Effector CD4-positive, alpha-beta T cell (primary cell): ENCODE results near the gene VAMP1.
A peak's percentile ranks its signal among the peaks of the same experiment; 100 is the strongest.
"Not testable (repeated sequence)": the region's sequence is repeated elsewhere in the genome, so short reads cannot be mapped to it uniquely, and the experiment has no call there.

ENCODE experiments used
- DNase-seq: peaks from one replicate; pipeline ENCODE4 v3.0.0-alpha.2; 2020

VAMP1 gene

GRCh38 chr12:6469609-6470374, 685 bp downstream of the VAMP1 start:
- DNase-seq: no peak

- no peak for DNase-seq
Measured at GRCh38 chr12:6469092-6469491, 1.4 kb downstream of the VAMP1 start.

GRCh38 chr12:6468283-6468575, 2.2 kb downstream of the VAMP1 start:
- DNase-seq: no peak

GRCh38 chr12:6467571-6468282, 2.8 kb downstream of the VAMP1 start:
- not testable (repeated sequence) for DNase-seq

- DNase-seq: not testable (repeated sequence)
Measured at GRCh38 chr12:6466751-6467150, 3.7 kb downstream of the VAMP1 start.

- no peak for DNase-seq
Measured at GRCh38 chr12:6466184-6466573, 4.3 kb downstream of the VAMP1 start.

GRCh38 chr12:6465467-6466183, 4.9 kb downstream of the VAMP1 start:
- DNase-seq: peak; percentile 40

GRCh38 chr12:6464531-6464930, 5.9 kb downstream of the VAMP1 start:
- DNase-seq: no peak

GRCh38 chr12:6463858-6464257, 6.6 kb downstream of the VAMP1 start:
- no peak for DNase-seq

- no peak for DNase-seq
Measured at GRCh38 chr12:6463216-6463615, 7.3 kb downstream of the VAMP1 start.

GRCh38 chr12:6462234-6462995, 8.1 kb downstream of the VAMP1 start:
- peak; percentile 36 for DNase-seq

GRCh38 chr12:6461401-6462233, 8.9 kb downstream of the VAMP1 start:
- DNase-seq: peak; percentile 76

- no peak for DNase-seq
Measured at GRCh38 chr12:6460751-6461371, 9.6 kb downstream of the VAMP1 start.

- no peak for DNase-seq
Measured at GRCh38 chr12:6459004-6459337, 11.5 kb downstream of the VAMP1 start.

GRCh38 chr12:6458281-6459003, 12.0 kb downstream of the VAMP1 start:
- DNase-seq: no peak

- no peak for DNase-seq
Measured at GRCh38 chr12:6457220-6457945, 13.1 kb downstream of the VAMP1 start.

- DNase-seq: no peak
Measured at GRCh38 chr12:6452944-6453630, 17.4 kb downstream of the VAMP1 start.

- DNase-seq: no peak
Measured at GRCh38 chr12:6452245-6452943, 18.1 kb downstream of the VAMP1 start.
